HUDEP-2 (cell line): ENCODE results near the gene C1QA.

Experiments used
- DNase-seq, 76 experiments: peaks; one replicate each; lab custom pipeline; 2025; ENCODE audit not compliant: unreplicated experiment in 76 of 76; lab: John Stamatoyannopoulos, UW

C1QA gene, protein sequence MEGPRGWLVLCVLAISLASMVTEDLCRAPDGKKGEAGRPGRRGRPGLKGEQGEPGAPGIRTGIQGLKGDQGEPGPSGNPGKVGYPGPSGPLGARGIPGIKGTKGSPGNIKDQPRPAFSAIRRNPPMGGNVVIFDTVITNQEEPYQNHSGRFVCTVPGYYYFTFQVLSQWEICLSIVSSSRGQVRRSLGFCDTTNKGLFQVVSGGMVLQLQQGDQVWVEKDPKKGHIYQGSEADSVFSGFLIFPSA

DNA sequence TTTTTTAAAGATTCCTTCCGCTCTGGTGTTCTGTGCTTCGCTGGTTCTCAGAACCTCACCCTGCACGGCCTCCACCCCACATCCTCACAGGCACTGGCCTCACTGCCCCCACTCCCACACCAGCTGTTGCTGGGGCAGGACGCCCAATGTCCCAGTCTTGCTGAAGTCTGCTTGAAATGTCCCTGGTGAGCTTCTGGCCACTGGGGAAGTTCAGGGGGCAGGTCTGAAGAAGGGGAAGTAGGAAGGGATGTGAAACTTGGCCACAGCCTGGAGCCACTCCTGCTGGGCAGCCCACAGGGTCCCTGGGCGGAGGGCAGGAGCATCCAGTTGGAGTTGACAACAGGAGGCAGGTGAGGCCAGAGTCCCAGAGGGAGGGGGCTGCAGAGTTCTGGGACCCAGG lies at the start of gene C1QA:
Gene C1QA (plus strand): TSS at position 276 of the 400 bp plus-strand sequence. CDS start 989 bp downstream, outside the sequence.
- DNase-seq = no peak

DNA sequence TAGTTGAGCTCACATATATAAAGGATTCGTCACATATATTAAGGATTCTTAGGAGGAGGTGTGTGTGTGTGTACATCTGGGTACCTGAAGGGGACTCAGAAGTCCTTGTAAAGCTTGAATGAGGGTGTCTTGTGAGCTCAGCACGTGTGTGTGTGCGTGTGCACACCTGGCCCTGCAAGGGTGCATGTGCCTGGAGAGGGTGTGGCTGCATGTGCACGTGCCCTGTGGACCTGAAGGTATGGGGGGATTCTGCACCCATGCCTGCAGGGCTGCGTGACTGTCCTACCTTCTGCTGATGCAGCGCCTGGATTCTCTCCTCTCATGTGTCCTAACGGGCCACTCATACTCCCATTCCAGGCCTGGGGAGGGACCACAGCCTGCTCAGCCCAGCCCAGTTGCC lies 49.2 kb upstream of the C1QA start:
- DNase-seq = no peak

DNA sequence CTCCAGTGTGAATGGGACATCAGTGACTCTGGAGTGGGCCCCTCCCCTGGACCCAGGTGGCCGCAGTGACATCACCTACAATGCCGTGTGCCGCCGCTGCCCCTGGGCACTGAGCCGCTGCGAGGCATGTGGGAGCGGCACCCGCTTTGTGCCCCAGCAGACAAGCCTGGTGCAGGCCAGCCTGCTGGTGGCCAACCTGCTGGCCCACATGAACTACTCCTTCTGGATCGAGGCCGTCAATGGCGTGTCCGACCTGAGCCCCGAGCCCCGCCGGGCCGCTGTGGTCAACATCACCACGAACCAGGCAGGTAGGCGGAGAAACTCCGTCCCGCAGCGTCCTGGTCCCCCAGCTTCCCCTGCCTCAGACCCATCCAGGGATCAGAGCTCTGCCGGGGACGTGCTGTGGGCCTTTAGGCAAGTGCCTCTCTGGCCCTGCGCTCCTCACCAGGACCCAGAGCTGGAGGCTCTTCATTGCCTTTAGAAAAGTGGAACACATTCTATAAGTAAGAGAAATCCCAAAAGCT lies 47.5 kb upstream of the C1QA start:
- DNase-seq = no peak

DNA sequence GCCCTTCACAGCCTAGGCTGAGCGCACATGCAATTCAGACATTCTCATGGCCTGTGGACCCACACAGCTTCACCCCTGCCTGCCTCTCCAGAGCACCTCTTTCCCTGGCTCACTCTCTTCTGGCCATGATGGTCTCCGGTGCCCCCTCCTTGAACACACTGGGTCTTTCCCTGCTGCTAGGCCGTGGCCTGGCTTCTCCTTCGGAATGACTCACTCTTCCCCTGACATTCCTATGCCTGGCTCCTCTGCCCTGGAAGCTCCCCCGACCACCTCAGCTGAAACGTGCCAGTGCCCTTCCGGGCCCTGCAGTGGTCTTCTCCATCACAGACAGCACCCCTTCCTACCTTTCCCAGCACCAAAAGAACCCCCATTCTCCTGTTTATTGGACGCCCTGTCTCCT lies 44.9 kb upstream of the C1QA start:
- DNase-seq = no peak

DNA sequence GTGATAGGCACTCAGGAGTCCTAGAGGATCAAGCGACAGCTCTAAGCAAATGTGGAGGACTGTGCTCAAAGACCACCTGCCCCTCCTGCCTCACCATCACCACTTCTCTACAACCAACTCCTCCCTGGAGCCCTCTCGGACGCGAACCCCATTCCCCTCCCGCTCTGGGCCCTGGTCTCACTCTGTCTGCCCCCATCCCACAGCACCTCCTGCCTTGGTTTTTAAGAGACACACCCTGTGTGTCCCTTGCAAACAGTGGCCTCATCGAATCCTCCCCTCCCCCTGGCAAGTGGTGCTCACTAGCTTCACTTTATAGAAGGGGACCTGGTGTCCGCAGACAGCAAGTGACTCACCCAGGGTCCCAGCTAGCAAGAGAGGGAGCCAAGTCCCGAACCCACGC lies 44.4 kb upstream of the C1QA start:
- DNase-seq = no peak

DNA sequence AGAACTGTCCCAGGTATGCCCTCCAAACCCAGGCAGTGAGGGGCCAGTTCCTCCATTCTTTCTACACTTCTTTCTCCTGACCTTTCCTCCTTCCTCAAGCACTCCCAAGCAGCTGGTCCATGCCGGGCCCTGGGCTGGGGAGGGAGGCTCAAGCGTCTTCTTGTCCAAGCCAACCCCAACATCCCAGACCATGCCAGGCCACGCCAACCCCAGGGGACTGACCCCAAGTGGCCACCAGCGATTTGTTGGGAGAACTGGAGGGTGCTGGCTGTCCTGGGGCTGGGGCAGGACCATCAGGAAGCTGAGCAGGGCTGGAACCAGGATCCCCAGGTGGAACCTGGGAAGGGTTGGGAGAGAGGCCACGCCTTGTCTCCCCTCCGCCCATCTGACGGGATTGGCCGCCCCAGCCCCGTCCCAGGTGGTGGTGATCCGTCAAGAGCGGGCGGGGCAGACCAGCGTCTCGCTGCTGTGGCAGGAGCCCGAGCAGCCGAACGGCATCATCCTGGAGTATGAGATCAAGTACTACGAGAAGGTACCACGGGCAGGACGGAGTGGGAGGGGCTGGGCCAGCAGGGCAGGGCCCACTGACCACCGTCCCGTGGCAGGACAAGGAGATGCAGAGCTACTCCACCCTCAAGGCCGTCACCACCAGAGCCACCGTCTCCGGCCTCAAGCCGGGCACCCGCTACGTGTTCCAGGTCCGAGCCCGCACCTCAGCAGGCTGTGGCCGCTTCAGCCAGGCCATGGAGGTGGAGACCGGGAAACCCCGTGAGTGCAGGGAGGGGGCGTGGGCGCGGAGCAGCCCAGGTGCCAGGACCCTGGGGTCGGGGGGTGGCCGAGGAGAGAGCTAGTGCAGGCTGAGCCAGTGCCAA lies 43.3 kb upstream of the C1QA start:
- no peak for DNase-seq

DNA sequence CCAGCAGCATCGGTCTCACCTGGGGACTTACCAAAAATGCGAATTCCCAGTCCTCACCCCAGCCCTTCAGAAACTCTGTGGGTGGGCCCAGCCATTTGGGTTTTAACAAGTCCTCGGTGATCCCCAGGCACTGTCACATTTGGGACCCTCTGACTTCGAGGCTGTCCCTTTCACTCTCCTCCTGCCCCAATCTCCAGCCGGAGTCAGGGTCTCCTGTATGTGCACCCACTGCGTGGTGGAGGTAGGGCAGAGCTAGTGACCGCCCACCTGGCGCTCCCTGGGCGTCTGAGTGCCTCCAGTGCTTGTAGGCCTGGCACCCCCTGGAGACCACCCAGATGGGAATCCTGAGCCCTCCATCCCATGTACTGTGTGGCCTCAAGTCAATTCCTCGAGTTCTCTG lies 42.0 kb upstream of the C1QA start:
- no peak for DNase-seq

DNA sequence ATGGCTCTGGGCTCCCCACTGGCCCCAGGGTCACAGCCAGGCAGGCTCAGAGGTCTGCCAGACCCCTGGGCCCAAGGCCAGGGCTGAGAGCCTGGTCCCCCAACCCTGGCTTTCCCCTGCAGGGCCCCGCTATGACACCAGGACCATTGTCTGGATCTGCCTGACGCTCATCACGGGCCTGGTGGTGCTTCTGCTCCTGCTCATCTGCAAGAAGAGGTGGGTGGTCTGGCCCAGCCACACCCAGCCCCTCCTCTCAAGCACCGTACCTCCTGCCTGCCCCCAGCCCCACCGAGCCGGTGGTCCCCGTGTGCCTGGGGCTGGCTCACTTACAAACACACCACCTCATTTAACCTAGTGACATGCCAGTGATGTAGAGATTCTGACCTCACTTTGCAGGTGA lies 41.3 kb upstream of the C1QA start:
- DNase-seq = no peak

DNA sequence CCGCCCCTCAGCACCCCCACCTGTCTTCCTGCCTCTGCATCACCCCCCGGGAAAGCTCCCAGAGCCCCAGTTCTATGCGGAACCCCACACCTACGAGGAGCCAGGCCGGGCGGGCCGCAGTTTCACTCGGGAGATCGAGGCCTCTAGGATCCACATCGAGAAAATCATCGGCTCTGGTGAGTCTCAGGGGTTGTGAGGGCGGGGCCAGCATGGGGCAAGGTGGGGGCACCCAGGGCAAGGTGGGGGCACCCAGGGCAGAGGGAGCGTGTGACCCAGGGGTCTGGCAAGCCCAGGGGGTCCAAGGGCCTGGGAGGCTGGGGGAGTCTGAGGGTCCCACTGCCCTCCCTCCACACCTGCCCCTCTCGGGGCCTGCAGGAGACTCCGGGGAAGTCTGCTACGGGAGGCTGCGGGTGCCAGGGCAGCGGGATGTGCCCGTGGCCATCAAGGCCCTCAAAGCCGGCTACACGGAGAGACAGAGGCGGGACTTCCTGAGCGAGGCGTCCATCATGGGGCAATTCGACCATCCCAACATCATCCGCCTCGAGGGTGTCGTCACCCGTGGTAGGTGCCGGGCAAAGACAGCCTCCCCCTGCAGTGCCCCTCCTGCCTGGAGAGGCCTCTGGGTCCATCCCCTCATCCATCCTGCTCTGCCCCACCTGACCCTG lies 39.0 kb upstream of the C1QA start:
- DNase-seq = no peak

DNA sequence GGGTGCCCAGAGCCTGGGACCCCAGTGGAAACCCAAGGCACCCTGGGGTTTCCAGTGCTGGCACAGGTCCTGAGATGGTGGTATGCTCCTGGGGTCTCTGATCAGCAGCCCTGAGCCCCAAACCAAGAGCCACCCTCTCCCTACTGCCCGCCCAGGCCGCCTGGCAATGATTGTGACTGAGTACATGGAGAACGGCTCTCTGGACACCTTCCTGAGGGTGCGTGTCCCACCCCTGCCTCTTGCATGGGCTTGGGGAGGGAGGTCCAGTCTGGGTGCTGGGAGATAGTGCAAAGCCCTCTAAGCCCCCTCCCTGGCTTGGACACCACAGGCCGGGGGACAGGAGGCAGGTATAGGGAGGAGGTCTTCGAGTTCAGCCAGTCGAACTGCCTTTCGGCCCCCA lies 38.4 kb upstream of the C1QA start:
- DNase-seq = no peak

DNA sequence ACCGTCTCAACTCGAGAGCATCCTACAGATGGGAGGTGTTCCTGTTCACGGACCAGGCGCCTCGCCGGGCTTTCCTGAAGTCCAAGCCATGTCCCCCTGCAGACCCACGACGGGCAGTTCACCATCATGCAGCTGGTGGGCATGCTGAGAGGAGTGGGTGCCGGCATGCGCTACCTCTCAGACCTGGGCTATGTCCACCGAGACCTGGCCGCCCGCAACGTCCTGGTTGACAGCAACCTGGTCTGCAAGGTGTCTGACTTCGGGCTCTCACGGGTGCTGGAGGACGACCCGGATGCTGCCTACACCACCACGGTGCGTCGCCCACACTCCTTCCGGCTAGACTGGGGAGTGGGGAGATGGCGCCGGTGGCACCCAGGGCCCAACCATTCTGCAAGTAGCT lies 37.7 kb upstream of the C1QA start:
- DNase-seq = no peak

DNA sequence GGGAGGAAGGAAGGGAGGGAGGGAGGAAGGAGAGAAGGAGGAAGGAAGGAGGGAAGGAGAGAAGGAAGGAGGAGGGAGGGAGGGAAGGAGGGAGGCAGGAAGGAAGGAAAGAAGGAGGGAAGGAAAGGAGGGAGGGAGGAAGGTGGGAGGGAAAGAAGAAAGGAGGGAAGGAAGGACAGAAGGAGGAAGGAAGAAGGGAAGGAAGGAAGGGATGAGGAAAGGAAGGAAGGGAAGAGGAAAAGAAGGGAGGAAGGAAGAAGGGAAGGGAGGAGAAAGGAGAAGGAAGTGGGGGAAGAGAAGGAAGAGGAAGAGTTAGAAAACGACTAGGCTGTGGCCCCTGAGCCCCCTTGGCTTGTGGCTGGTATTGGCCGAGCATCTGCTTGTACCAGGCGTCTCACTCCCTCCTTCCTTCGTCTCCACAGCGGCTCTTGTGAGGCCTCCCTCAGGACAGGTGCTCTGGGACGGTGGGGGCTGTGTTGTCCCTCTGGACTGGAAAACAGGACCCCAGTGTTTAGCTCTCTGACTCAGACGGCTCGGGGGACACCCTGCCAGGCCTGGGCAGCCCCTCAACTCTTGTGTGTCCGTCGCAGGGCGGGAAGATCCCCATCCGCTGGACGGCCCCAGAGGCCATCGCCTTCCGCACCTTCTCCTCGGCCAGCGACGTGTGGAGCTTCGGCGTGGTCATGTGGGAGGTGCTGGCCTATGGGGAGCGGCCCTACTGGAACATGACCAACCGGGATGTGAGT lies 36.2 kb upstream of the C1QA start:
- DNase-seq = no peak

DNA sequence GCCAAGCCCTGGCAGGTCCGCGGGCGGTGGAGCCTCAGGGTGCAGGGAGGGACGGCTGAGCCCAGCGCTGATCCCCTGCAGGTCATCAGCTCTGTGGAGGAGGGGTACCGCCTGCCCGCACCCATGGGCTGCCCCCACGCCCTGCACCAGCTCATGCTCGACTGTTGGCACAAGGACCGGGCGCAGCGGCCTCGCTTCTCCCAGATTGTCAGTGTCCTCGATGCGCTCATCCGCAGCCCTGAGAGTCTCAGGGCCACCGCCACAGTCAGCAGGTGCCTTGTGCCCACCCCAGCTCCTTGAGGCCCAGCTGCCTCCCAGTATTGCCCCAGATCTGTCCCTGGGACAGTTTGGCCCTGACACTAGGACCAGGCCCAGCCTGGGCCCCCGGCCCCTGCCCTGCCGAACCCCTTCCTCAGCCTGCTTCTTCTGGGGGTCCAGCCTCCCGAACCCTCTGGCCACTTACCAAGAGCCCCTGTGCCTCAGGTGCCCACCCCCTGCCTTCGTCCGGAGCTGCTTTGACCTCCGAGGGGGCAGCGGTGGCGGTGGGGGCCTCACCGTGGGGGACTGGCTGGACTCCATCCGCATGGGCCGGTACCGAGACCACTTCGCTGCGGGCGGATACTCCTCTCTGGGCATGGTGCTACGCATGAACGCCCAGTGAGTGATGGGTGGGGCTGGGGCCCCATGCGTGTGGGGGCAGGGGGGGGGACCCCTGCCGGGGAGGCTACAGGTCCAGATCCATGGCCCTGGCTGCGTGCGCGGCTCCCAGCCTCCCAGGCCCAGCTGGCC lies 35.4 kb upstream of the C1QA start:
- no peak for DNase-seq

DNA sequence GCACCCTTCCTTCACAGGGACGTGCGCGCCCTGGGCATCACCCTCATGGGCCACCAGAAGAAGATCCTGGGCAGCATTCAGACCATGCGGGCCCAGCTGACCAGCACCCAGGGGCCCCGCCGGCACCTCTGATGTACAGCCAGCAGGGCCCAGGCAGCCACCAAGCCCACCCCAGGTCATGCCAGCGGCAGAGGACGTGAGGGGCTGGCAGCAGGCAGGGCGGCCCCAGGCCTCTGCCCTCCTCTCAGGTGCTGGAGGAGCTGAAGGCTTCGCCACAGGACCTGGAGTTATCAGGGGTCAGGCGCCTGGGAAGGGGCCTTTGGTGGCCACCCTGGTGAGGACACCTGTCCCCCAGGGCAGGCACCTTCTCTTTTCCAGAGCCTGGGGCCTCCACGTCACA lies 34.8 kb upstream of the C1QA start:
- no peak for DNase-seq

DNA sequence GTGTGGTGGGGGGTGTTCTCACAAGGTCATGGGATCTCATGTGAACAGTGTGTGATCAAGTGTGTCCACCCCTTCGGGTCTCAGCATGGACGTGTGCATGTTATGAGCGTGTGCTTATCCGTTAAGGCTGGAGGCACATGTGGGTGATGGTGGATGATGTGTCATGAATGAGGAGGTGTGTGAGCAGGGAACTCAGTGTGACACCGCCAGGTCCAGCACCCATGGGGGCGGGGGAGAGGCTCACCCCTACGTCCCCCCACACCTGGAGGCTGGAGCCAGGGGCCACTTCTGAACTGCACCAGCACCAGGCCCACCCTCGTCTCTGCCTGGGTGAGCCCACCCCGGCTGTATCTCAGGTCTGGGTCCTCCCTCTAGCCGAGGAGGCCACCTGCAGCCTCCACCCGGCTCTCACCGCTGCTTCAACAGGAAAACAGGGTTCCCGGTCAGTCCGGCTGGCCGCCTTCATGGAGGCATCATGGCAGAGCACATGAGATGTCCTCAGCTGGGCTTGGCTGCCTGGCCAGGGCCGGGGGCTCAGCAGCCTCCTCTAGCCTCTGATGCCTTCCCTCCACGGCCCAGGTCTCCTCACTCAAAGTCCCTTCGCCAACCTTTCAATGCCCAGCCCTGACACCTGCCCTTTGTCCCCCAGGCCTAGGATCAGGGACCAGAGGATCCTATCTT lies 34.2 kb upstream of the C1QA start:
- DNase-seq = no peak

DNA sequence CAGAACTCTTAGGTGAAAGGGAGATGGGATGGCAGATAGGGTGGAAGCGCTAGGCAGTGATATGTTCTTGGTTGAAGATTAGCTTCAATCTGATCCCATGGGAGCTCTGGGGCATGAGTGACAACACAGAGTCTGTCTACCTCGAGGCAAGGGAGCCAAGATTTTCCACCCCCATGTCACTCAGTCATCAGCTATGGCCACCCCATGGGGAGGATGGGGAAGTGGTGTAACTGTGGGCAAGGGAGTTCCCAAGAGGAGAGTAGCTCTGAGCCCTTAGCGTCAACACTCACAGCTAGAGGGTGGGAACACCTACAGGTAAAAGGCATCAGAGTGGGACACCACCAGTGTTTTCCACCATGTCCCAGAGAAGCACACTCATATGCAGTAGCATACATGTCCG lies 30.3 kb upstream of the C1QA start:
- DNase-seq = no peak

DNA sequence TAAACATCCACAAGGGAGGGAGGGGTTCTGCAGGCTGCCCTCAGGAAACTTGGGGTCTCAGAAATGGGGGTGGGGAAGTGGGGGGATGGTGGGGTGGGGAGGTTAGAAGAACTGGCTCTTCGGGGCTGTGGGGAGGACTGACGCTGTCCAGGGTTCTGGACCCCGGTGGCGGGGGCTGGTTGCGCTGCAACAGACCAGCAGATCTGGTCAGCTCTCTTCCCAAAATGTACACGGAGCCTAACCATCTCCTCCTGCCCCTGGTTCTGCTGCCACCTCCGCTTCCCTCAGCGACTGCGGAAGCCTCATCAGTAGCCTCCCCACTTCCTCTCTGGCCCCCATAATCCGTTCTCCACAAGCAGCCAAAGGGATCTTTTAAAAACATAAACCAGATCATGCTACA lies 29.3 kb upstream of the C1QA start:
- no peak for DNase-seq

DNA sequence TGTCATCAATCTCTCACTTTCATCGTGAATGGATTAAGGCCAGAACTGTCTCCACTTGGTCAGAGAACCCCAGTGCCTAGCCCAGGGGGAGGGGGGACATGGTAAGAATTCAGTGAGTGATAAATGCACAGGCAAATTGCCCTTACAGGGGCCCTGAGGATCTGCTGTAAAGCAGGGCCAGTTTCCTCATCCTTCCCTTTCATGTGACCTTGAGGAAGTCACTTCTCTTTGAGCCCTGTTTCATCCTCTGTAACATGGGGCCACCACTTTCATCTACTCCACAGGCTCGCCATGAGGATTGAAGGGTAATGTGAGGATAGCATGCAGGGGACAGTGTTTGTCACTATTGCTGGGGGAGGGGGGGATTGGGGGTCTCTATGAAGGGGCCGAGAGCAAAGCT lies 28.1 kb upstream of the C1QA start:
- no peak for DNase-seq

DNA sequence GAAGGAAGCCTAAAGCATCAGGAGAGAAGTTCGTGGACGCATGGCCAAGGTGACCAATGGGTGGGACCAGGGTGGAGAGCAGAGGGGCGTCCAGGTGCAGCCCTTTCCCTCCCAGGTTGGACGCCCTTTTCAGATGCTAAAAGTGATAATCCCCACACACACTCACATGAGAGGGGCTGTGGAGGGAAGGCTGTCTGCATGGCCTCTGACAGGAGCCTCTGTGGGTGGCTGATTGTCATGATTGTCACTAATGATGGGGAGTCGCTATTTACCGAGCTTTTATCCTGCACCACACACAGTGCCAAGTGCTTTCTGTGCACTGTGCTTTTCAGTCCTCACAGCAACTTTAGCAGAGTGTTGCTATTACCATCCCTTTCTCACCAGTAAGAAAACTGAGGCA lies 27.1 kb upstream of the C1QA start:
- DNase-seq = no peak
